ENCODE data around the gene ERVFRD-1.

Gene ERVFRD-1

DNA sequence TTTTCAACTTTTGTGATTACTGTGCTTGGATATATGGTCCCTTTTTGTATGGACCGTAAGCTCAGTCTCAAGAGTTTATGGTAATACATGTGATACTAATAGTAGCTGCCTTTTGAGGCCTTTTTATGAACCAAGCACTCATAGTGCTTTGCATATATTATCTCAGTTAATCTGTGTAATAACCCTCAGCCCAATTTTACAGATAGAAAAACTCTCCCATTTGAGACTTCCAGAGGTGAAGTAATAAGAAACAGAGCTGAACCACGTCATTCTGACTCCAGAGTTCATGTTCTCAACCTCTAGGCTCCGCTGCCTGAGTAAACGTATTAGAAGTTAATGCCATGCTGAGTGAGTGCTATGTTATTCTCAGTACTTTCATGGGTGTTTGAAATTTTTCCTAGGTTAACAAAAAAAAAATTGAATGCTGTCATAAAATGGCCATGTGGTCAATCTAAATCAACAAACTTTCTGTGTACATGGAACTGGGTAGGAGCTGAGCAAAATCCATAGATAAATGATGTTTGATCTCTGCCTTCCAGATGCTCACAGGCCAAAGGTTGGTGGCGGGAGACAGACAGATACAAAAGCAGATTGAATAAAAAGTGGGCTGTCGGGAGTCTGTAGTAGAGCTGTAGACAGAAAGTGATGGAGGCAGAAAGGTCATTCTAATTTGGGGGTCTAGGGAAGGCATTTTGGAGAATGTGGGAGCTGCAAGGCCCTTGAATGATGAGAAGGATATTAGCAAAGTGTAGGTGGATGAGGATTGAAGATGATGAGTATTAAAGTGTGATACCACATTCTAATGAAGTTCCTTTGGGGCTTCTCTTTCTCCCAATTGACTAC, 44.8 kb downstream of the ERVFRD-1 start:
- no peak for TF ChIP-seq CTCF (IDR thresholded peaks at IDR 0.05; ENCODE audit: extremely low read depth, insufficient read depth, missing control alignments)
- DNase-seq (ENCODE audit: low spot score), result no peak
- in situ Hi-C loops (cut with MboI; ENCODE audit: low pct_unique_long_range_greater_than_20kb, low sequenced_read_pairs, unreplicated experiment), result loop anchor here (10.0 kb wide), 1 partner anchor 112 kb away; no protein-coding TSS in a partner anchor

- no peak for DNase-seq (ENCODE audit: low spot score)
- in situ Hi-C loops (cut with MboI; ENCODE audit: low pct_unique_long_range_greater_than_20kb, low sequenced_read_pairs, unreplicated experiment), result loop anchor here (10.0 kb wide), 1 partner anchor 111 kb away; no protein-coding TSS in a partner anchor
- no peak for TF ChIP-seq CTCF (IDR thresholded peaks at IDR 0.05; ENCODE audit: extremely low read depth, insufficient read depth, missing control alignments)
Observed at GRCh38 chr6:11065436-11066202, 45.9 kb downstream of the ERVFRD-1 start.

DNA sequence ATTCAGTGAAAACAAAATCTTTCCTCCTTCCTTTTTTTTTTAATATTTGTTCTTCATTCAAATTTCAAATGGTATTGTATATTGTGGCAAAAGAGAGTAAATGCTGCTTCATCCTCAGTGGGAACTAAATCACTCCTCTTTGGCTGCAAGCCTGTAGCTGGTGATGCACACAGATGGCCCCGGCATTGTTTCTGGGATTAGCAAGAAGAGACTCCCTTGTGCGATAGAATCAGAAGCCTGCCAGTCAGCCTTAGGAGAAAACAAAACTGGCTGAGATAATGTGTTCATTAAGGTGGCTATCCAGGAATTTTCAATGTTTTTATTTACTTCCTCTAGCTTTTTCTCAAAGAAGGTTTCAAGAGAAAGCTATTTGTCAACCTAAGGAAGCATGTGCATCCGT, 46.7 kb downstream of the ERVFRD-1 start:
- TF ChIP-seq CTCF (IDR thresholded peaks at IDR 0.05; ENCODE audit: extremely low read depth, insufficient read depth, missing control alignments), result no peak
- in situ Hi-C loops (cut with MboI; ENCODE audit: low pct_unique_long_range_greater_than_20kb, low sequenced_read_pairs, unreplicated experiment), result loop anchor here (10.0 kb wide), 1 partner anchor 110 kb away; no protein-coding TSS in a partner anchor
- no peak for DNase-seq (ENCODE audit: low spot score)

DNA sequence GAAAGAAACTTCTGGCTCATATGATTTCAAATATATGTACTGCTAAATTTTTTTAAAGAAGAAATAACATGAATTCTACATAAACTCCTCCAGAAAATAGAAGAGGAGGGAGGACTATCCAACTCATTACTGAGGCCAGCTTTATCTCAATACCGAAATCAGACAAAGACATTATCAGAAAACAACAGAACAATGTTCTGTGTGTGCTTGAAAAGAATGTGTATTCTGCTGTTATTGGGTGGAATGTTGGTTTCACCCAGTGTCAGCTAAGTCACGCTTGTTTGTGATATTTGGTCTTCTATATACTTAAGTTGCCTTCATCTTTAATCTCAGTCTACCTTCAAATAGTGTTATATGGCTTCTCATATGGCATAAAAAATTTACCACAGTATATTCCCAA, 48.8 kb downstream of the ERVFRD-1 start:
- no peak for DNase-seq (ENCODE audit: low spot score)
- no peak for TF ChIP-seq CTCF (IDR thresholded peaks at IDR 0.05; ENCODE audit: extremely low read depth, insufficient read depth, missing control alignments)
- in situ Hi-C loops (cut with MboI; ENCODE audit: low pct_unique_long_range_greater_than_20kb, low sequenced_read_pairs, unreplicated experiment), result loop anchor here (10.0 kb wide), 1 partner anchor 108 kb away; no protein-coding TSS in a partner anchor

DNA sequence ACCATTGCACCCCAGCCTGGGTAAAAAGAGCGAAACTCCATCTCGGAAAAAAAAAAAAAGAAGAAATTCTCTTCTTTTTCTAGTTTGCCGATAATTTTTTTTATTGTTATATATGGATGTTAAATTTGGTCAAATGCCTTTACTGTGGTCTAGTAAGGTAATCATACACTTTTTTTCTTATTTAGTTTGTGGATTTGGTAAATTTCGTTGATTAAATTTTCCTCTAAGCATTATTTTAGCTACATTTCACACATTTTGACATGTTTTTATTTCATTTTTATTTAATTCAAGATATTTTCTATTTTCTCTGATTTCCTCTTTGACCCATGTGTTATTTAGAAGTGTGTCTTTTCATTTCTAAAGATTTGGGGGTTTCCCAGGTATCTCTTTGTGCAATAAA, 49.4 kb downstream of the ERVFRD-1 start:
- DNase-seq (ENCODE audit: low spot score), result no peak
- TF ChIP-seq CTCF (IDR thresholded peaks at IDR 0.05; ENCODE audit: extremely low read depth, insufficient read depth, missing control alignments), result no peak
- in situ Hi-C loops (cut with MboI; ENCODE audit: low pct_unique_long_range_greater_than_20kb, low sequenced_read_pairs, unreplicated experiment), result loop anchor here (10.0 kb wide), 1 partner anchor 107 kb away; no protein-coding TSS in a partner anchor

GRCh38 chr6:11058406-11058805, 53.1 kb downstream of the ERVFRD-1 start:
- in situ Hi-C loops (cut with MboI; ENCODE audit: low pct_unique_long_range_greater_than_20kb, low sequenced_read_pairs, unreplicated experiment), result no loop called here
- no peak for TF ChIP-seq CTCF (IDR thresholded peaks at IDR 0.05; ENCODE audit: extremely low read depth, insufficient read depth, missing control alignments)
- DNase-seq (ENCODE audit: low spot score), result no peak

Measured in GM13977 (cell line).